HG03521 (cell line): ENCODE data around the gene ATG2B.

Experiments used
- ATAC-seq: cut with Tn5 transposase; IDR thresholded peaks from one replicate; pipeline ENCODE4 v1.9.1; 2021; ENCODE audit warnings: mild to moderate bottlenecking, moderate library complexity; ENCODE audit not compliant: unreplicated experiment

Gene ATG2B

DNA sequence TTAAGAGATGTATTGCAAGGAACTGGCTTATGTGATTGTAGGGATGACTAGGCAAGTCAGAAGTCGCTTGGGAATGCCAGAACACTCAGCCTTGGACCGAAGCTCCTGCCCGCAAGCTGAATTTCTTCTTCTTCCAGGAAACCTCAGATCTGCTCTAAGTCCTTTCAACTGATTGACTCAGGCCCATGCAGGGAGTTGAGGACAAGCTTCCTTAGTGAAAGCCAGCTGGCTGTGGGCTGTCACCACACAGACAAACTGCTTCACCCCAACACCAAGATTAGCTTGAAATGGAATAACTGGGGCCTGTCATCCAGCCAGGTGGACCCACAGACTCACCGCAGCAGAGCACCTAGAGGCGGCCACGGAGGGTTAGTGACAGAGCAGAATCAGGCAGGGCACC is 133.8 kb downstream of the ATG2B start:
- no peak for ATAC-seq
